COR-L47 (cell line): ENCODE results near the gene TMEM178B.
"Not testable (repeated sequence)": the region's sequence is repeated elsewhere in the genome, so short reads cannot be mapped to it uniquely, and the experiment has no call there.

ENCODE experiments used
- DNase-seq: peaks from one replicate; lab custom pipeline; 2025; lab: John Stamatoyannopoulos, UW

The TMEM178B gene

GRCh38 chr7:141073641-141074161 is at the start of gene TMEM178B:
Gene TMEM178B (plus strand): TSS chr7:141074064.
- DNase-seq, result peak; percentile 27

DNA sequence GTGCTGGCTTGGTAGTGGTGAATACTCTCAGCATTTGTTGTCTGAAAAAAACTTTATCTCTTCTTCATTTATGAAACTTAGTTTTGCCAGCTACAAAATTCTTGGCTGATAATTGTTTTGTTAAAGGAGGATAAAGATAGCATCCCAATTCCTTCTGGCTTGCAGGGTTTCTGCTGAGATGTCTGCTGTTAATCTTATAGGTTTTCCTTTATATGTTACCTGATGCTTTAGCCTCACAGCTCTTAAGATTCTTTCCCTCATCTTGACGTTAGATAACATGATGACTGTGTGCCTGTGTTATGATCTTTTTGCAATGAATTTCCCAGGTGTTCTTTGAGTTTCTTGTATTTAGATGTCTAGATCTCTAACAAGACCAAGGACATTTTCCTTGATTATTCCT is 49.2 kb upstream of the TMEM178B start:
- DNase-seq, result no peak

- no peak for DNase-seq
These were observed 46.8 kb upstream of the TMEM178B start for GRCh38 chr7:141027043-141027442.

GRCh38 chr7:141028767-141029166 is 45.1 kb upstream of the TMEM178B start:
- DNase-seq, result no peak

GRCh38 chr7:141032539-141033323 is 41.1 kb upstream of the TMEM178B start:
- DNase-seq, result not testable (repeated sequence)

GRCh38 chr7:141038100-141038499 is 35.8 kb upstream of the TMEM178B start:
- DNase-seq, result not testable (repeated sequence)

GRCh38 chr7:141039376-141039775 is 34.5 kb upstream of the TMEM178B start:
- DNase-seq, result no peak

DNA sequence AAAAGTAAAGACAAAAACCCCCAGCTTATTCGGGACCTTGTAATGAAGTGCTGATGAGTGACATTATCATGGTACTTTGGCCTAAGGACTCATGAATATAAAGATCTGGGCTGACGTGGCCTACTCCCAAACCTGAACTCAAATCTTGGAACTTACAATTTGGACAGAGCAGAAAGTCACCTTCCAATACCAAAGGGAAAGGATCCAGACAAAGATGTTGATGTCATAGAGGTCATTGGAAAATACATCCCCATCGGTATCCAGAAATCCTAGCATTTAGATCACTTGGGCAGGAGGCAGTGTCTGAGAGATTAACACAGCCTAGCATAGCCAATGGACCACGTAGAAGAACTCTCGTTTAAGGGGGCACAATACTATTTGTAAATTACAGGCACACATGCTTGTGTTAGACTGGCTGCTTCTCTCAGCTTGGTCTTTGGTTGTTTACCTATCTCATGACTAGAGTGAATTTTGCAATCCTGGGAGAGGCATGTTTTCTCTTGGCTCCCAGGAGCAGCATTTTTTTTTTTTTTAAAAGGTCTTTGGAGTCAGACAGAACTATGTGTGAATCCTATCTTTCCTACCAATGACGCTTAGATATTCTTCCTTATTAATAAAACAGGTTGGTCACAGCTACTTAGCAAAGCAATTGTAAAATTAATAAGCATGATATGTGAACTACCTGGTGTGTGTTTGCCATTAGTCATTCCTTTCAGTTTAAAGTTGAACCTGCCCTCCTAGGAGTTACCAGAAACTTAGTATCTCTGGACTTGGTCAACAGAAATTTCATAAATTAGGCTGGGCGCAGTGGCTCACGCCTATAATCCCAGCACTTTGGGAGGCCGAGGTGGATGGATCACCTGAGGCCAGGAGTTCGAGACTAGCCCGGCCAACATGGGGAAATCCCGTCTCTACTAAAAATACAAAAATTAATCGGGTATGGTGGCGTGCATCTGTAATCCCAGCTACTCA is 31.4 kb upstream of the TMEM178B start:
- no peak for DNase-seq

DNA sequence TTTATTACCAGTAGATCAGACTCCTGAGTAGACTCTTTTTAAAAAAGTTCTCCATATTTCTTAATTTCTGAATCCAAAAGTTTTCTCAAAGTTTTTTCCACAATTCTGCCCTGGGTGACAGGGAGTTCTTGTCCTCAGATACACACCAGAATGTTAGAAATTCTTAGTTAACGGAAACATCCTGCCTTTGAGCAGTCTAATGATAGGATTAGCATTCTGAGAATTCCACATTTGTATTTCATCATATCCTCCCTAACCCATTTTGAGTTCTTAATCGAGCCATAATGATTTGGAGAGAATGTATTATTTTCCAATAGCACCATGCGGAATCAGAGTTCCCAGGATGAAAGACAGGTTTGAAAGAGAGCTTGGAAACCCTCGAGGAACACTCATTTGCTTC is 30.2 kb upstream of the TMEM178B start:
- no peak for DNase-seq

GRCh38 chr7:141045126-141045841 is 28.6 kb upstream of the TMEM178B start:
- no peak for DNase-seq

- no peak for DNase-seq
These were observed 27.8 kb upstream of the TMEM178B start for GRCh38 chr7:141045842-141046620.

DNA sequence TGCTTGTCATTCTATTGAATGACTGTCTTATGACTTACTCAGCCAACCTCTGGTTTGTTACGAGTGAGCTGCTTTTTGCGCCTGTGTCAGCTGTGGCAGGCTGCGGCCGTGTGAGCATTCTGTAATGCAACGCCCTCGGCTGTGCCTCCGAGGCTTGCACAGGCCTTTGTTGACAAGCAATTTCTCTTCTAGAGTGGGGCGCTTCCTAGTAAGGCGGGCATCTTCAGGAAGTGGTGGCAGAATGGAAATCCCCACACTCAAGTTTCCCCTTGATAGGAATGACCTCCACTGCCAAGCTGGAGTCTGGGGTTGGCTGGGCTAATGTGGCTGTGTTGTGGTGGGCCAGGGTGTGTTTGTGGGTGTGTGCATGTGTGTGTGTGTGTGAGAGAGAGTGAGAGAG is 20.2 kb upstream of the TMEM178B start:
- no peak for DNase-seq

GRCh38 chr7:141055146-141055545 is 18.7 kb upstream of the TMEM178B start:
- no peak for DNase-seq

GRCh38 chr7:141057788-141058187 is 16.1 kb upstream of the TMEM178B start:
- DNase-seq, result no peak

GRCh38 chr7:141067856-141068255 is 6.0 kb upstream of the TMEM178B start:
- not testable (repeated sequence) for DNase-seq

DNA sequence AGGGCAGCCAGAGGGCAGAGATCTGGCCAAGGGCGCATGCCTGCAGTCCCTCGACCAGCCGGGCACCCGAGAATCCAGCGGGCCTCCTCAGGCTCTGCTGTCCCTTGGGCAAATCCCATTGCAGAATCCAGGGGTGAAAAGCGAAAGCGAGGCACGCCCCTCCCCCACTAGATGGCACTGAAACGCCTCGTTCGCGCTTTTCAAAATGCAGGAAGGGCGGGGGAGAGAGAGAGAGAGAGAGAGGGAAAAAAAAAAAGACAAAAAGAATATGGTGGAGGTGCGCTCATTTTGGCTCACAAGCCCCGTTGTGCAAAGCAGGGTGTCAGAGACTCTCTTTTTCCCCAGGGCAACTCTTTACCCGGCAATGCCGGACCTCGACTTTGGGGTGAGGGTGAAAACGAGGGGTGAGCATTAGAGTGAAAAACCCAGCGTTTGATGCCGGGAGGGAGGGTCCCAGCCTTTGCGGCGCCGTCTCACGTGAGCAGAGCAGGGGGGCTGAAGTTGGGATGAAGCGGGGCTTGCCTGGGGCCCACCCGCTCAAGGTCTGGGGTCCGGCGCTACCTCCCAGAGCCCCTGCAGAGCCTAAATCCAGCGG is 2.5 kb upstream of the TMEM178B start:
- peak; percentile 90 for DNase-seq

- peak; percentile 24 for DNase-seq
These were observed 1.9 kb upstream of the TMEM178B start for GRCh38 chr7:141071855-141072547.

GRCh38 chr7:141072548-141073172 is 1.2 kb upstream of the TMEM178B start:
- peak; percentile 75 for DNase-seq

DNA sequence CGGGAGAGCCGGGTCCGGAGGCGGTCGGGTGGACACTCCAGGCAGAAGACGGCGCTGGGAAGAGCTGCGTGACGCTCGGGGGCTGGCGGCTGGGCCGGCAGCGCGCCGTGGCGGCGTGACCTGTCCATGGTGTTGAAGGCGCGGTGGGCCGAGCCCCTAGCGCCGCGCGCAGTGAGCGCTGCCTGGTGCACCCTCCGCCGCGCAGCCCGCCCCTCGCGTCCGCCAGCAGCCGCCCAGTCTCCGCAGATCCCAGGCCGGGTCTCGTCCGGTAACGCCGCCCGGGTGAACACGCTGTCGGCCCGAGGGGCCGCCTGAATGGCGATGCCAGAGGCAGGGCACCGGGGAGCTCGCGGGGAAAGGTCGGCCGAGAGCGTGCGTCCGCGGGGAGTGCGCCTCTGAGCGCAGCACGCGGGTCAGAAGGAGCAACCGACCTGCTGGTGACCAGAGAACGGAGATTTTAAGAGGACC is 657 bp upstream of the TMEM178B start:
- DNase-seq, result peak; percentile 11
